PC-9 (cell line): ENCODE measurements around the gene ZNF534. TPM values are rescaled to one million over a fixed set of nuclear protein-coding genes. Genes with fewer than 3 reads are reported as not detected.

Experiments used
- Bru-seq: library from RNA; stranded (reverse); fragments of 400-500 nt; gene quantifications from one replicate; lab custom pipeline; 2021; lab: Mats Ljungman, UMichigan
- BruChase-seq, 2 experiments: library from RNA; stranded (reverse); fragments of 400-500 nt; gene quantifications; one replicate each; lab custom pipeline; 2021; lab: Mats Ljungman, UMichigan
- BruUV-seq: library from RNA; stranded (reverse); fragments of 400-500 nt; replicated peaks from 2 replicates; lab custom pipeline; 2021; lab: Mats Ljungman, UMichigan
- CTCF ChIA-PET: fragments of 300-600 bp; sonication (Branson Sonifier 250); formaldehyde crosslinking; loops from one replicate; lab custom pipeline; 2022; ENCODE audit warnings: antibody characterized with exemption; lab: Charles Lee
- POLR2A ChIA-PET: fragments of 300-600 bp; sonication (Branson Sonifier 250); formaldehyde crosslinking; loops from one replicate; lab custom pipeline; 2022; ENCODE audit warnings: antibody characterized with exemption; ENCODE audit not compliant: unreplicated experiment; lab: Charles Lee
- DNase-seq, 2 experiments: peaks; one replicate each; pipeline versions ENCODE4 v3.0.0 to v3.0.0-alpha.2; 2015 to 2022; ENCODE audit warnings: mixed read lengths in 1 of 2
- H2AFZ ChIP-seq: fragments of 200-600 bp; sonication (generic); 2 replicates; pipeline ENCODE4 v1.8.1; 2017; ENCODE audit warnings: antibody characterized with exemption
- H3F3A ChIP-seq: fragments of 200-600 bp; sonication (generic); 2 replicates; pipeline ENCODE4 v1.8.1; 2017; ENCODE audit warnings: antibody characterized with exemption, mild to moderate bottlenecking, low read depth; ENCODE audit not compliant: insufficient read depth
- H3K27ac ChIP-seq: fragments of 200-600 bp; sonication (generic); 2 replicates; pipeline ENCODE4 v1.6.1; 2016; ENCODE audit warnings: mixed run types
- H3K27me3 ChIP-seq: fragments of 200-600 bp; sonication (generic); 2 replicates; pipeline ENCODE4 v1.6.1; 2016; ENCODE audit warnings: low read depth, mixed run types; ENCODE audit not compliant: insufficient read depth
- H3K36me3 ChIP-seq: fragments of 200-600 bp; sonication (generic); 2 replicates; pipeline ENCODE4 v1.6.1; 2016; ENCODE audit warnings: low read depth, mixed run types
- H3K4me1 ChIP-seq: fragments of 200-600 bp; sonication (generic); replicated peaks from 2 replicates; pipeline ENCODE4 v1.6.1; 2016; ENCODE audit warnings: mixed run types; ENCODE audit not compliant: insufficient read depth
- H3K4me2 ChIP-seq: fragments of 200-600 bp; sonication (generic); 2 replicates; pipeline ENCODE4 v1.6.1; 2017; ENCODE audit warnings: mixed run types
- H3K4me3 ChIP-seq: fragments of 200-600 bp; sonication (generic); 2 replicates; pipeline ENCODE4 v1.6.1; 2016; ENCODE audit warnings: mixed run types
- H3K79me2 ChIP-seq: fragments of 200-600 bp; sonication (generic); 2 replicates; pipeline ENCODE4 v1.6.1; 2017; ENCODE audit warnings: low read depth, mixed run types
- H3K9me2 ChIP-seq: fragments of 200-600 bp; sonication (generic); 2 replicates; pipeline ENCODE4 v1.8.1; 2017; ENCODE audit warnings: mild to moderate bottlenecking; ENCODE audit not compliant: insufficient read depth
- H3K9me3 ChIP-seq: fragments of 200-600 bp; sonication (generic); 2 replicates; pipeline ENCODE4 v1.8.1; 2016; ENCODE audit warnings: low read depth; ENCODE audit not compliant: insufficient read depth
- H4K20me1 ChIP-seq: fragments of 200-600 bp; sonication (generic); 2 replicates; pipeline ENCODE4 v1.8.1; 2017; ENCODE audit not compliant: insufficient read depth
- CTCF ChIP-seq: fragments of 200-600 bp; sonication (generic); conservative IDR thresholded peaks from 2 replicates; pipeline ENCODE4 v1.6.1; 2017; ENCODE audit warnings: mixed run types, antibody characterized with exemption, mild to moderate bottlenecking, moderate library complexity
- EZH2 ChIP-seq: fragments of 200-600 bp; sonication (generic); IDR thresholded peaks from 2 replicates; pipeline ENCODE4 v1.8.0; 2017; ENCODE audit warnings: antibody characterized with exemption, low read depth
- intact Hi-C: fragments of 100-400 bp; cut with micrococcal nuclease; formaldehyde crosslinking; loops from one replicate; pipeline ENCODE4 v1.10.0; 2022; ENCODE audit not compliant: unreplicated experiment
- long read RNA-seq: library from polyadenylated mRNA; stranded (forward); transcript quantifications from one replicate; pipeline ENCODE4 v2.0.0, GENCODE V29; 2022
- total RNA-seq: library from RNA; stranded (reverse); gene quantifications from 2 replicates; pipeline ENCODE4 v1.2.3, GENCODE V29; 2021

Gene ZNF534
- total RNA-seq, result not detected in 2 replicates
- Bru-seq, nascent RNA, result not detected
- percentile 12 among the genes with signal in this experiment for BruChase-seq, experiment 1, labeled RNA remaining after a 2-hour chase
- BruChase-seq, experiment 2, labeled RNA remaining after a 6-hour chase, result percentile 4 among the genes with signal in this experiment
- long read RNA-seq, result 0 reads

- no TSS peak for BruUV-seq
Observed at GRCh38 chr19:52428937-52429336, at the start of gene ZNF534. Gene ZNF534, plus strand, starts transcription at chr19:52429148. Its CDS starts 2,327 bp downstream, at chr19:52431475.

GRCh38 chr19:52391135-52391534 lies 37.8 kb upstream of the ZNF534 start:
- Histone ChIP-seq H3K79me2 (no peaks in the 10 kb centered on the region), H3K9me2 (no peaks in the 10 kb centered on the region), H3K4me1 (no peaks in the 10 kb centered on the region), H3K4me3 (no peak overlapping the region), H4K20me1 (no peaks in the 10 kb centered on the region), H3K36me3 (no peaks in the 10 kb centered on the region), H2AFZ (no peak overlapping the region), H3K4me2 (no peak overlapping the region), H3K27ac (no peak overlapping the region), H3F3A (no peaks in the 10 kb centered on the region), H3K27me3 (no peaks in the 10 kb centered on the region), H3K9me3 (peaks cover 30% of the 10 kb centered on the region)
- no TSS peak for BruUV-seq
- ChIA-PET POLR2A (no interaction called here), CTCF (no interaction called here)
- intact Hi-C loops, result no loop called here
- no peak for DNase-seq
- TF ChIP-seq CTCF (no peak), EZH2 (no peak)

More at GRCh38 chr19:52428937-52429336, at the start of gene ZNF534:
- TF ChIP-seq CTCF (no peak), EZH2 (no peak)
- H4K20me1 ChIP-seq, result no peaks in the 10 kb centered on the region
- no peaks in the 10 kb centered on the region for H3K9me2 ChIP-seq
- no peak within 1 kb of the TSS for H2AFZ ChIP-seq
- H3K27ac ChIP-seq, result no peak within 1 kb of the TSS
- no peaks in the 10 kb centered on the region for H3K4me1 ChIP-seq
- H3K36me3 ChIP-seq, result no peaks in the 10 kb centered on the region
- no peaks in the 10 kb centered on the region for H3K79me2 ChIP-seq
- H3F3A ChIP-seq, result no peaks in the 10 kb centered on the region
- no peak within 1 kb of the TSS for H3K4me3 ChIP-seq
- H3K9me3 ChIP-seq, result peaks cover 7% of the 10 kb centered on the region
- ChIA-PET POLR2A (no interaction called here), CTCF (no interaction called here)
- H3K4me2 ChIP-seq, result no peak within 1 kb of the TSS
- no peaks in the 10 kb centered on the region; the same call in 1 of the 2 replicates for H3K27me3 ChIP-seq
- intact Hi-C loops, result no loop called here
- no peak for DNase-seq

- DNase-seq, result peak; percentile 78 to 97
- H2AFZ ChIP-seq, result peak within 1 kb of the TSS; percentile 96
- intact Hi-C loops, result no loop called here
Observed at GRCh38 chr19:52397310-52398080, 31.5 kb upstream of the ZNF534 start, which contains the start of gene ZNF528. Gene ZNF528, plus strand, starts transcription at chr19:52397849. Its CDS starts 4,165 bp downstream, at chr19:52402014.

More at GRCh38 chr19:52397310-52398080, 31.5 kb upstream of the ZNF534 start, which contains the start of gene ZNF528:
- H3K27me3 ChIP-seq, result no peaks in the 10 kb centered on the region
- POLR2A ChIA-PET, result no interaction called here
- peak within 1 kb of the TSS; percentile 64 for H3K4me3 ChIP-seq
- H3K4me2 ChIP-seq, result peak within 1 kb of the TSS; percentile 76
- H3F3A ChIP-seq, result no peaks in the 10 kb centered on the region
- H3K79me2 ChIP-seq, result no peaks in the 10 kb centered on the region
- TF ChIP-seq CTCF (no peak), EZH2 (no peak)
- H3K27ac ChIP-seq, result no peak within 1 kb of the TSS
- CTCF ChIA-PET, result no interaction called here
- no peaks in the 10 kb centered on the region for H3K36me3 ChIP-seq
- H3K9me2 ChIP-seq, result no peaks in the 10 kb centered on the region
- no TSS peak for BruUV-seq
- H3K9me3 ChIP-seq, result peaks cover 38% of the 10 kb centered on the region
- no peaks in the 10 kb centered on the region for H4K20me1 ChIP-seq
- H3K4me1 ChIP-seq, result no peaks in the 10 kb centered on the region
